Measurements from ENCODE around the gene THEM5.
A peak's percentile ranks its signal among the peaks of the same experiment; 100 is the strongest.

The THEM5 gene

DNA sequence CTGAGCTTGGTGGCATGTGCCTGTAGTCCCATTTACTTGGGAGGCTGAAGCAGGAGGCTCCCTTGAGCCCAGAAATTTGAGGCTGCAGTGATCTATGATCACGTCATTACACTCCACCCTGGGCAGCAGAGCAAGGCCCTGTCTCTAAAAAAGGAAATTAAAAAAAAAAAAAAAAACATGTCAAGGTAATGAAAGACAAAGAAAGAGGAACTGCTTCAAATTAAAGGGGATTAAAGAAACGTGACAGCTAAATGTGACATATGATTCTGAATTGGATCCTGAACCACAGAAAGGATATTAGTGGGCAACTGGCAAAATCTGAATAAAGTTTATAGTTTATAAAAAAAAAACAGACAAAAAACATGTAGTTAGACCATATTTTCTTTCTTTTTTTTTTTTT is 10.1 kb downstream of the THEM5 start:
- ChIA-PET POLR2A (ENCODE audit: low non-redundant PET) (interaction anchor here (0.7 kb wide), 1 partner anchor 39 kb away, joined by 4 read pairs; no protein-coding TSS in a partner anchor), CTCF (no interaction called here)

DNA sequence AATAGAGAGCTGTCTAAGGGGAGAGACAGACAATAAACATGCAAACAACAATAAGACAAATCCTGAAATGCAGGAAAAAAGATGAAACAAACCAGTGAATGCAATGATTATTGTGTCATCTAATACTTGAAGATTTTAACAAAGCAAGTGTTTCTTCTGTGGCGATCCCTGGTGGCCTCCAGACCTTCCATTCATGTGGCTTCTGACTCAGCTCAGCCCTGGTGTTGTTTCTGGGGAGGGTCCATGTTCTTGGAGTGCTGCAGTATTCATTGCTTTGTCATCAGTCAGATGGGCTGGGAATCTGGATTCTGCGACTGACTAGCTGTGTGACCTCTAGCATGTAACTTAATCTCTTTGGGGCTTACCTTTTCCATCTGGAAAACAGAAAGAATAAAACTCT is 12.4 kb downstream of the THEM5 start:
- H3K27ac ChIP-seq: no peak overlapping the region
- CTCF ChIA-PET: no interaction called here
- DNase-seq (ENCODE audit: low spot score): peak; percentile 20
- TF ChIP-seq, protein P1, sequence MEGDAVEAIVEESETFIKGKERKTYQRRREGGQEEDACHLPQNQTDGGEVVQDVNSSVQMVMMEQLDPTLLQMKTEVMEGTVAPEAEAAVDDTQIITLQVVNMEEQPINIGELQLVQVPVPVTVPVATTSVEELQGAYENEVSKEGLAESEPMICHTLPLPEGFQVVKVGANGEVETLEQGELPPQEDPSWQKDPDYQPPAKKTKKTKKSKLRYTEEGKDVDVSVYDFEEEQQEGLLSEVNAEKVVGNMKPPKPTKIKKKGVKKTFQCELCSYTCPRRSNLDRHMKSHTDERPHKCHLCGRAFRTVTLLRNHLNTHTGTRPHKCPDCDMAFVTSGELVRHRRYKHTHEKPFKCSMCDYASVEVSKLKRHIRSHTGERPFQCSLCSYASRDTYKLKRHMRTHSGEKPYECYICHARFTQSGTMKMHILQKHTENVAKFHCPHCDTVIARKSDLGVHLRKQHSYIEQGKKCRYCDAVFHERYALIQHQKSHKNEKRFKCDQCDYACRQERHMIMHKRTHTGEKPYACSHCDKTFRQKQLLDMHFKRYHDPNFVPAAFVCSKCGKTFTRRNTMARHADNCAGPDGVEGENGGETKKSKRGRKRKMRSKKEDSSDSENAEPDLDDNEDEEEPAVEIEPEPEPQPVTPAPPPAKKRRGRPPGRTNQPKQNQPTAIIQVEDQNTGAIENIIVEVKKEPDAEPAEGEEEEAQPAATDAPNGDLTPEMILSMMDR (conservative IDR thresholded peaks at IDR 0.05; ENCODE audit: low read depth): no peak
- POLR2A ChIA-PET (ENCODE audit: low non-redundant PET): no interaction called here

More for the DNA sequence above, 10.1 kb downstream of the THEM5 start:
- no peak for DNase-seq (ENCODE audit: low spot score)
- TF ChIP-seq, protein P1 (conservative IDR thresholded peaks at IDR 0.05; ENCODE audit: low read depth): no peak
- no peak overlapping the region for H3K27ac ChIP-seq

DNA sequence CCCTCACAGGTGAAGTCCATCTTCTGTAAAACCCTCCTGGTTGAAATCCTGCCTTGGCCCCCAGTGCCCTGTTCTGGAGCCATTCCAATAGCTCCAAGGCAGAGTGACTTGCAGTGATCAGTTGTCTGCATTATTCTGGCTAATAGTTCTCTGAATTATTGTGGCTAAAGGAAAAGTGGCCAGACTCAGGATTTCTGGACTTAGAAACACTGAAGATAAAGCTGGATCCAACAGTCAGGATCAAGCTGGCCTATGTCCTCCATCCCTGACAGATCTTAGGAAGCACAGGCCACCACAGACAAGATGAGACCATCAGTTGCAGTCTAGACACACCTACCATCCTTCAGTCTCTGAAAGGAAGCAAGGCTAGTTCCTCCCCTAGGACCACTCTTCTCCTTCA is 13.1 kb downstream of the THEM5 start:
- TF ChIP-seq, protein P1 (conservative IDR thresholded peaks at IDR 0.05; ENCODE audit: low read depth): no peak
- no peak for DNase-seq (ENCODE audit: low spot score)
- H3K27ac ChIP-seq: peak overlapping the region; percentile 73
- POLR2A ChIA-PET (ENCODE audit: low non-redundant PET): interaction anchor here (0.6 kb wide), 1 partner anchor 152 kb away, joined by 4 read pairs; no protein-coding TSS in a partner anchor
- CTCF ChIA-PET: interaction anchor here (0.6 to 0.8 kb wide), 2 partner anchors 10 to 147 kb away, joined by 3 to 4 read pairs; no protein-coding TSS in a partner anchor

DNA sequence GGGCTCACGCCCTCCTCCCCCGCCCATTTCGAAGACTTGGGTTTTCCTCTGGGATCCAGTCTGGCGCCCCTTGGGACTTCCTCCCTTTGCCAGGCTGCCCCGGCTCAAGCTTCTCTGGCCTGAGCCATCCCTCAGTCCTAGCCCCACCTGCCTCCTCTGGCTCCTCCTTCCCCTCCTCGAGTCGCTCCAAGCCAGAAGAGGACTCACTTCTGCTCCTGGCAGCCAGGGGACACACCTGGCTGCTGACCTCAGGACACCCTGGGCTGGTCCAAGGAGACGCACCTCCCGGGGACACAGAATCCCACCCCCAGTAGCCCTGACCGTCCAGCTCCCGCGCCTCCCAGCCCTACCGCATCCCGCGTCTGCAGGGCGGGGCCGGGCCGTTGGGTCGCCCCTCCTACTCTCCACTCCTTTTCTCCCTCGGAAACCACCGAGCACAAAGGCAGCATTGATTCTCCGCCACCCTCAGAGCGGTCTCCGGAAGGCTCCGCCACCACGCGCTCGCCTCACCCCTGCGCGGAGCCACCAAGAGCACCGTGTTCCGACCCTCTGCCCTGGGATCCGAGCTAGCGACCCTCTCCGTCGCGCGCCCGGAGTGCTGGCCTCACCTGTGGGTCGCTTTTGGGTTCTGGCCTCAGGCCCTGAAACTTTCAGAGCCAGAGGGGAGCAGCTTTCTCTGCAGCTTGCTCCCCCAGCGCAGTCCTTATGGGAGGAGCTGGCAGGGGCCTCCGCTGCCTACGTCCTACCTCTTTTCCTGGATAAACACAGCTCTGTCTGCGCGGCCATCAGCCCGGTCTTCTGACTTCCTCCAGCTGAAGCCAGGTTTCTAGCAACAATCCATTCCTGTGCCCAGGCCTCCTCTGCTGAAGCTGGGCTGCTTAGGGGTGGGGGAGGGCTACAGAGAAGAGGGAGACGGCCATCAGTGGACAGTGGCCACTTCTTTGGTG is 13.8 kb downstream of the THEM5 start, which contains the start of gene C2CD4D:
Gene C2CD4D, minus strand, starts transcription at position 364 of the 947 bp plus-strand sequence. CDS start 831 bp downstream, outside the sequence.
- ChIA-PET POLR2A (ENCODE audit: low non-redundant PET) (interaction anchor here (0.6 kb wide), 2 partner anchors 50 to 152 kb away, joined by 3 to 4 read pairs; no protein-coding TSS in a partner anchor), CTCF (interaction anchor here (0.6 to 0.8 kb wide), 2 partner anchors 9 to 146 kb away, joined by 3 to 4 read pairs; no protein-coding TSS in a partner anchor)
- TF ChIP-seq, protein P1 (conservative IDR thresholded peaks at IDR 0.05; ENCODE audit: low read depth): no peak
- H3K27ac ChIP-seq: peak within 1 kb of the TSS; percentile 73
- peak; percentile 69 for DNase-seq (ENCODE audit: low spot score)

DNA sequence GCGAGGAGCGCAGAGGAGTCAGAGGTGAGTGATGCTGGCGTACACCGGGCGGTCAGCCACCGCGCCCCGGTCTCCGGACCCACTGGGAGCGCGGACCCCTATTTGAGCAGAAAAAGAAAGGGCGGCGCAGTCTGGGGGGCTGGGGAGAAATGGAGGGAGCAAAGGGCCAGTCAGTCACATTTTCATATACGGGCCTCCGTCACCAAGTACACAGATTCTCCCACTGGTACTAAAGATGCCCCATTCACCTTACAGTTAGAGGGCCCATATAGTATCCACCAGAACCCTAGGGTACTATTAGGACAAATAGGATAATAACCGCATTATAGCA is 14.5 kb downstream of the THEM5 start:
- DNase-seq (ENCODE audit: low spot score): no peak
- POLR2A ChIA-PET (ENCODE audit: low non-redundant PET): interaction anchor here (0.6 kb wide), 1 partner anchor 50 kb away, joined by 3 read pairs; no protein-coding TSS in a partner anchor
- TF ChIP-seq, protein P1 (conservative IDR thresholded peaks at IDR 0.05; ENCODE audit: low read depth): no peak
- CTCF ChIA-PET: no interaction called here
- peak overlapping the region; percentile 73 for H3K27ac ChIP-seq

DNA sequence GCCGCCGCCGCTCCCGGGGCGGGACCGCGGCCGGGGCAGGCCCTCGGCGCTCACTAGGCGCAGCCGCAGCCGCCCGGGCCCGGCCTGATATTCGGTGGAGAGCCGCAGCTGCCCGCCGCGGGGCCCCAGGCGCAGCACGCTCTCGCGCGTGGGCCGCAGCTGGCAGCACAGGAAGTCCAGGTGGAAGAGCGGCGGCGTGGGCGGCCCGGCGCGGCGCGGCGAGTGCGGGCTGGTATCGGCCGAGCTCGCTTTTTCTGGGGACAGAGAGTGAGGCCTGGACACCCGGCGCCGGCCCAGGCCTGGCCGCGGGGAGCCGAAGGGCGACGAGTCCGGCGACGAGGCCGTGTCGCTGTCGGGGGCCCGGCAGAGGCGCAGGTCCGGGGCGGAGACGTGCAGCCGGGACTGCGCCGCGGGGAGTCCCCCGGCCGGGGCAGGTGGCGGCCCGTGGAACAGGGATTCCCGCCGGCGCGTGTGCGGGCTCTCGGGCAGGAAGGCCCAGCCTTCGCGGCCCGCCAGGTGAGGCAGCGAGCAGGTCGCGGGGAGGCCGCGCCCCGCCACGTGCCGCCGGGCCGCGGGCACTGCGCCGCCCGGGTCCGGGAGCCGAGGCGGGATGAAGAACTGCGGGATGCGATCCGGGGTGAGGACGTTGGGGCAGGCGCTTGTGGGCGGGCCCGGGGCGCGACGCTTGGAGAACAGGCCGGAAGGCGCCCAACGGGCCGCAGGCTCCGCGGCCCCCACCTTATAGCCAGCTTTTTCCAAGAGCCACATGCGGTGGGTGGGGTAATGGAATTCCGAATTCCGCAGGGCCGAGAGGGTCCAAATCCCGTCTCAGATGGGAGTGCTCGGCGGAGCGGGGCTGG is 15.1 kb downstream of the THEM5 start:
- CTCF ChIA-PET: no interaction called here
- POLR2A ChIA-PET (ENCODE audit: low non-redundant PET): no interaction called here
- no peak for DNase-seq (ENCODE audit: low spot score)

More for the DNA sequence above, 15.1 kb downstream of the THEM5 start:
- TF ChIP-seq, protein P1 (conservative IDR thresholded peaks at IDR 0.05; ENCODE audit: low read depth): no peak
- peak overlapping the region; percentile 77; the same call in 1 of the 2 replicates for H3K27ac ChIP-seq
